Stimulated activated CD4-positive, alpha-beta T cell treated with anti-CD3 and anti-CD28 coated beads, Interleukin-2, amount 100 ng/mL, for 4 hours (primary cell): ENCODE data around the gene DMPK.
"Not testable (repeated sequence)": the region's sequence is repeated elsewhere in the genome, so short reads cannot be mapped to it uniquely, and the experiment has no call there.

Source experiments
- DNase-seq: peaks from one replicate; pipeline ENCODE4 v3.0.0-alpha.2; 2020; ENCODE audit warnings: low read depth

DMPK gene

GRCh38 chr19:45742969-45743368 is 39.3 kb downstream of the DMPK start:
- no peak for DNase-seq

GRCh38 chr19:45739498-45740439 is 42.5 kb downstream of the DMPK start:
- DNase-seq, result no peak

DNA sequence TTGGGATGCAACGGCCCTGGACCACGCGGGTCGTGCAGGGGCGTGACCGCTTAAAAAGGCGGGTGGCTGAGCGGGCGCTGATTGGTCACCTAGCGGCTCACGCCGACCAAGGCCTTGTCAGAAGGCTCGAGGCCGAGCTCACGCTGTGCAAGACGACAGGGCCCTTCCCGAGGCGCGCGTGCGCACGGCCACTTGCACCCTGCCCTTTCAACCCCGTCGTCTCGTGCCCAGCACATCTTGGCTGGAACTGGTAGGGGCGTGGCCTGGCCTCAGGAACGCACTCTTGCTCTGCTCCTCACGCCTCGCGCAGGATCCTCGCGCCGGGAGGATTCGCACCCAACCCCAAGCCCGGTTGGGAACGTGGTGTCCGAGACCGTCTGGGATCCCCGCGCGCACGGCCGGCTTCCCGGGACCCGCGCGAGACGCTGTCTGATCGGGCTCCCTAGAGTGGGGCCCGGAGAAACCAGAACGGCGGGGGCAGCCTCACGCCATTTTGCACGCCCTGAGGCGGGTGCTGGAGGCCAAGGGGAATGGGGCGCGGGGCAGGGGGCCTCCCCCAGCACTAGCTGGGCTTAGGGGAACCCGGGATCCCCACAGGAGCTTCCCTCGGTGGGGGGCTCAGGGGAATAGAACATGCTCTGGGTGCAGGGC is 49.0 kb downstream of the DMPK start, which contains the start of gene MEIOSIN:
Gene MEIOSIN, plus strand, starts transcription at position 280 of the 651 bp plus-strand sequence. CDS start 1,938 bp downstream, outside the sequence.
- DNase-seq, result no peak

DNA sequence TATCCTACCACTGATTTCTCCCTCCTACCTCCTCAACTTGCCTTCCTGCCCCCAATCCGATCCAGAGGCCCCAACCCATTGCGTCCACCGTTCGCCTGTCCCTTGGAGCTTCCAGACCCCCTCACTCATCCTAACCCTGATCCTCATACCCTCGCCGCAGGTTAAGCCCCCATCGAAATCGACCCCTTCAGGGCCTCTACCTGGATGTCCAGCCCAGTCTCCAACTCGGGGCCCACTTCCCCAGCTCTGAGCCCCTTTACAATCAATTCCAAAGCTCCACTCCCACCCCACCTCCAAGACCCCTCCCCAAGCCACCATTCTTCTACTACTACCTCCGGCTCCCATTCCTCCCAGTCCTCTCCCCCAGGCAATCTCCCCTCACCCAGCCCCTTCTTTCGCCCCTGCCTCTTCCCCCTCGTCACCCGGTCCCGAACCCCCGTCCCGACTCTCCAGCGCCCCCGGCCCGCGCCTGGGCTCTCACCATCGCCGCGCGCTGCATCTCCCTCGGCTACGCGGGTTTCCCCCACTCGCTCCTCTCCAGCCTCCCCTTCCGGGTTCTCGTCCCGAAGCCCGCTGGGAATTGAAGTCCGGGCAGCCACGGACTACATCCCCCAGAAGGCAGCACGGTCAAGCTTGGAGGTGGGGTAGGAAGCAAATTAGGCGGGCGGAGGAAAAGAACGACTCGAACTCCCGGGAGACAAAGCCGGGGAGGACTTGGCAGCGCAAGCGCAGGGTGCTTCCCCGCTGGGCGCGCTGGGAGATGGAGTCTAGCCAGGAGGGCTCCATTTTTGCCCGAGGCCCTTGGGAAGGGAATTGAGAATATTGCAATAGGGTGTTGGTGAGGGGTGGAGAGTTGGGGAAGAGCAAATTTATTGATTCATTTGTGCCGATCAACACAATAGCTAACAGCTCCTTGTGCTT is 51.7 kb downstream of the DMPK start, which contains the start of gene FBXO46:
Gene FBXO46, minus strand, starts transcription at position 529 of the 921 bp plus-strand sequence. CDS start 17,401 bp downstream, outside the sequence.
- peak; percentile 89 for DNase-seq

DNA sequence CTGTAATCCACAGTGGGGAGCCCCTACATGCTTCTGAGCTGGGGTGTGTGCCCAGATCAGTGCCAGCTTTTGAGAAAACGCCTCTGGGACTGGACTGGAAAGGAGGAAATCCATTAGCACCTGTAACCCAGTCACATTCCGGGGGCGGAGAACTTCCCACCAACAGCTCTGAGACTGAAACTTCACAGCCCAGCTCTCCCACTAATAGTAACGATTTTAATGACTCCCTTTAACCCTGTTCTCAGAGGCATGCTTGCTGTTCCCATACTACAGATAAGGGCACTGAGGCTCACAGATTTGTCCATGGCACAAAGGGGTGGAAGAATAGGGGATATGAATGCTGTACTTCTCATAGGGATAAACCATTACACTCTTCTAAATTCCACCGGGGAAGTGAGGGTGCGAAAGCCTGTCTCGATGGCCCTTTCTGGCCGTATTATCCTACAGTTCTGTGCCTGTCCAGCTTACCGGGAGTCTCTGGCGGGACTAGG is 52.4 kb downstream of the DMPK start:
- DNase-seq, result no peak

- DNase-seq, result not testable (repeated sequence)
These were observed 53.6 kb downstream of the DMPK start for GRCh38 chr19:45728683-45729082.

DNA sequence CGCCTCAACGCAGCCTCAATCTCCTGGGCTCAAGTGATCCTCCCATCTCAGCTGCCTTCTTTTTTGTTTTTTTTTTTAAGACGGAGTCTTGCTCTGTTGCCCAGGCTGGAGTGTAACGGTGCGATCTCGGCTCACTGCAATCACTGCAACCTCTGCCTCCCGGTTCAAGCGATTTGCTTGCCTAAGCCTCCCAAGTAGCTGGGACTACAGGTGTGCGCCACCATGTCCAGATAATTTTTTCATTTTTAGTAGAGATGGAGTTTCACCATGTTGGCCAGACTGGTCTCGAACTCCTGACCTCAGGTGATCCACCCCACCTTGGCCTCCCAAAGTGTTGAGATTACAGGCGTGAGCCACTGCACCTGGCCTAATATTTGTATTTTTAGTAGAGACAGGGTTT is 62.2 kb downstream of the DMPK start:
- not testable (repeated sequence) for DNase-seq
